H1 (cell line): Measurements from ENCODE around the gene SERPINB13. TPM values are rescaled to one million over a fixed set of nuclear protein-coding genes. Genes with fewer than 3 reads are reported as not detected.

Experiments used
- CREB1 ChIP-seq: IDR thresholded peaks from 2 replicates; pipeline ENCODE4 v1.6.1; 2012; ENCODE audit warnings: inconsistent platforms
- FOSL1 ChIP-seq: IDR thresholded peaks from 2 replicates; pipeline ENCODE4 v1.6.1; 2011; ENCODE audit warnings: mild to moderate bottlenecking, low read depth, low read length, moderate library complexity; ENCODE audit not compliant: insufficient read depth
- JUN ChIP-seq: IDR thresholded peaks from 2 replicates; pipeline ENCODE4 v1.6.1; 2011; ENCODE audit warnings: low read depth, mild to moderate bottlenecking, improper control_type of control experiment, low read length
- JUND ChIP-seq: IDR thresholded peaks from 2 replicates; pipeline ENCODE4 v1.6.1; 2011; ENCODE audit warnings: mild to moderate bottlenecking, improper control_type of control experiment, low read length
- KDM5A ChIP-seq: fragments of 200-600 bp; IDR thresholded peaks from 2 replicates; pipeline ENCODE4 v1.7.1; 2012; ENCODE audit warnings: mild to moderate bottlenecking, low read length, inconsistent platforms, mixed read lengths
- MAX ChIP-seq: IDR thresholded peaks from 2 replicates; pipeline ENCODE4 v1.6.1; 2012; ENCODE audit warnings: inconsistent platforms
- SAP30 ChIP-seq: fragments of 300-600 bp; sonication (generic); IDR thresholded peaks from 2 replicates; pipeline ENCODE4 v1.7.1; 2012; ENCODE audit warnings: low read length, moderate library complexity, mild to moderate bottlenecking, inconsistent platforms; ENCODE audit not compliant: insufficient read depth, insufficient replicate concordance
- SIN3A ChIP-seq, 2 experiments: IDR thresholded peaks in 1 of 2; conservative IDR thresholded peaks in 1 of 2; 2 replicates each; pipeline ENCODE4 v1.6.1; 2011 to 2012; ENCODE audit warnings: low read length in 2 of 2, improper control_type of control experiment in 1 of 2, low read depth in 1 of 2, mild to moderate bottlenecking in 1 of 2
- SIX5 ChIP-seq: IDR thresholded peaks from 2 replicates; pipeline ENCODE4 v1.6.1; 2011; ENCODE audit warnings: mild to moderate bottlenecking, low read depth, low read length
- polyA plus RNA-seq, 7 experiments: library from polyadenylated mRNA; depleted of rRNA in 3 of 7; stranded (reverse) in 5 of 7; unstranded in 2 of 7; fragments of >200 nt in 5 of 7; fragments of 200-250 nt in 2 of 7; gene quantifications; 1 replicate in 5 of 7; 2 replicates in 1 of 7; 4 replicates in 1 of 7; pipeline versions ENCODE4 v1.2.1 to v1.2.3, GENCODE V29; 2011 to 2013; ENCODE audit warnings: missing spikeins in 2 of 7, mixed read lengths in 2 of 7
- total RNA-seq: library from RNA; stranded (reverse); fragmentation: NEBNext Ultra II Directional; extraction: Animal tissue kit (Norgen Biotek cat#: 25700); gene quantifications from 2 replicates; pipeline ENCODE4 v1.2.1, GENCODE V29; 2021
- TF ChIP-seq, protein P1 (sequence below): fragments of 300-600 bp; sonication (generic); IDR thresholded peaks from 2 replicates; pipeline ENCODE4 v1.7.1; 2012; ENCODE audit warnings: low read length, moderate library complexity, mild to moderate bottlenecking, inconsistent platforms; ENCODE audit not compliant: insufficient replicate concordance

Gene SERPINB13
- total and polyA plus RNA-seq, 2 of the 8 experiments (the other 6 are each of a cell fraction or from before 2014, with no cell fraction given), result not detected

- TF ChIP-seq, protein P1, sequence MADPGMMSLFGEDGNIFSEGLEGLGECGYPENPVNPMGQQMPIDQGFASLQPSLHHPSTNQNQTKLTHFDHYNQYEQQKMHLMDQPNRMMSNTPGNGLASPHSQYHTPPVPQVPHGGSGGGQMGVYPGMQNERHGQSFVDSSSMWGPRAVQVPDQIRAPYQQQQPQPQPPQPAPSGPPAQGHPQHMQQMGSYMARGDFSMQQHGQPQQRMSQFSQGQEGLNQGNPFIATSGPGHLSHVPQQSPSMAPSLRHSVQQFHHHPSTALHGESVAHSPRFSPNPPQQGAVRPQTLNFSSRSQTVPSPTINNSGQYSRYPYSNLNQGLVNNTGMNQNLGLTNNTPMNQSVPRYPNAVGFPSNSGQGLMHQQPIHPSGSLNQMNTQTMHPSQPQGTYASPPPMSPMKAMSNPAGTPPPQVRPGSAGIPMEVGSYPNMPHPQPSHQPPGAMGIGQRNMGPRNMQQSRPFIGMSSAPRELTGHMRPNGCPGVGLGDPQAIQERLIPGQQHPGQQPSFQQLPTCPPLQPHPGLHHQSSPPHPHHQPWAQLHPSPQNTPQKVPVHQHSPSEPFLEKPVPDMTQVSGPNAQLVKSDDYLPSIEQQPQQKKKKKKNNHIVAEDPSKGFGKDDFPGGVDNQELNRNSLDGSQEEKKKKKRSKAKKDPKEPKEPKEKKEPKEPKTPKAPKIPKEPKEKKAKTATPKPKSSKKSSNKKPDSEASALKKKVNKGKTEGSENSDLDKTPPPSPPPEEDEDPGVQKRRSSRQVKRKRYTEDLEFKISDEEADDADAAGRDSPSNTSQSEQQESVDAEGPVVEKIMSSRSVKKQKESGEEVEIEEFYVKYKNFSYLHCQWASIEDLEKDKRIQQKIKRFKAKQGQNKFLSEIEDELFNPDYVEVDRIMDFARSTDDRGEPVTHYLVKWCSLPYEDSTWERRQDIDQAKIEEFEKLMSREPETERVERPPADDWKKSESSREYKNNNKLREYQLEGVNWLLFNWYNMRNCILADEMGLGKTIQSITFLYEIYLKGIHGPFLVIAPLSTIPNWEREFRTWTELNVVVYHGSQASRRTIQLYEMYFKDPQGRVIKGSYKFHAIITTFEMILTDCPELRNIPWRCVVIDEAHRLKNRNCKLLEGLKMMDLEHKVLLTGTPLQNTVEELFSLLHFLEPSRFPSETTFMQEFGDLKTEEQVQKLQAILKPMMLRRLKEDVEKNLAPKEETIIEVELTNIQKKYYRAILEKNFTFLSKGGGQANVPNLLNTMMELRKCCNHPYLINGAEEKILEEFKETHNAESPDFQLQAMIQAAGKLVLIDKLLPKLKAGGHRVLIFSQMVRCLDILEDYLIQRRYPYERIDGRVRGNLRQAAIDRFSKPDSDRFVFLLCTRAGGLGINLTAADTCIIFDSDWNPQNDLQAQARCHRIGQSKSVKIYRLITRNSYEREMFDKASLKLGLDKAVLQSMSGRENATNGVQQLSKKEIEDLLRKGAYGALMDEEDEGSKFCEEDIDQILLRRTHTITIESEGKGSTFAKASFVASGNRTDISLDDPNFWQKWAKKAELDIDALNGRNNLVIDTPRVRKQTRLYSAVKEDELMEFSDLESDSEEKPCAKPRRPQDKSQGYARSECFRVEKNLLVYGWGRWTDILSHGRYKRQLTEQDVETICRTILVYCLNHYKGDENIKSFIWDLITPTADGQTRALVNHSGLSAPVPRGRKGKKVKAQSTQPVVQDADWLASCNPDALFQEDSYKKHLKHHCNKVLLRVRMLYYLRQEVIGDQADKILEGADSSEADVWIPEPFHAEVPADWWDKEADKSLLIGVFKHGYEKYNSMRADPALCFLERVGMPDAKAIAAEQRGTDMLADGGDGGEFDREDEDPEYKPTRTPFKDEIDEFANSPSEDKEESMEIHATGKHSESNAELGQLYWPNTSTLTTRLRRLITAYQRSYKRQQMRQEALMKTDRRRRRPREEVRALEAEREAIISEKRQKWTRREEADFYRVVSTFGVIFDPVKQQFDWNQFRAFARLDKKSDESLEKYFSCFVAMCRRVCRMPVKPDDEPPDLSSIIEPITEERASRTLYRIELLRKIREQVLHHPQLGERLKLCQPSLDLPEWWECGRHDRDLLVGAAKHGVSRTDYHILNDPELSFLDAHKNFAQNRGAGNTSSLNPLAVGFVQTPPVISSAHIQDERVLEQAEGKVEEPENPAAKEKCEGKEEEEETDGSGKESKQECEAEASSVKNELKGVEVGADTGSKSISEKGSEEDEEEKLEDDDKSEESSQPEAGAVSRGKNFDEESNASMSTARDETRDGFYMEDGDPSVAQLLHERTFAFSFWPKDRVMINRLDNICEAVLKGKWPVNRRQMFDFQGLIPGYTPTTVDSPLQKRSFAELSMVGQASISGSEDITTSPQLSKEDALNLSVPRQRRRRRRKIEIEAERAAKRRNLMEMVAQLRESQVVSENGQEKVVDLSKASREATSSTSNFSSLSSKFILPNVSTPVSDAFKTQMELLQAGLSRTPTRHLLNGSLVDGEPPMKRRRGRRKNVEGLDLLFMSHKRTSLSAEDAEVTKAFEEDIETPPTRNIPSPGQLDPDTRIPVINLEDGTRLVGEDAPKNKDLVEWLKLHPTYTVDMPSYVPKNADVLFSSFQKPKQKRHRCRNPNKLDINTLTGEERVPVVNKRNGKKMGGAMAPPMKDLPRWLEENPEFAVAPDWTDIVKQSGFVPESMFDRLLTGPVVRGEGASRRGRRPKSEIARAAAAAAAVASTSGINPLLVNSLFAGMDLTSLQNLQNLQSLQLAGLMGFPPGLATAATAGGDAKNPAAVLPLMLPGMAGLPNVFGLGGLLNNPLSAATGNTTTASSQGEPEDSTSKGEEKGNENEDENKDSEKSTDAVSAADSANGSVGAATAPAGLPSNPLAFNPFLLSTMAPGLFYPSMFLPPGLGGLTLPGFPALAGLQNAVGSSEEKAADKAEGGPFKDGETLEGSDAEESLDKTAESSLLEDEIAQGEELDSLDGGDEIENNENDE, result no peak
- TF ChIP-seq CREB1 (no peak), JUN (no peak), MAX (no peak), JUND (no peak), KDM5A (no peak), SIX5 (no peak), SAP30 (no peak), FOSL1 (no peak), SIN3A (conservative IDR thresholded peaks at IDR 0.05 in 1 of 2, IDR thresholded peaks at IDR 0.05 in 1 of 2; ENCODE audit: low read depth in 1 of 2, low read length in 2 of 2) (no peak)
Observed at GRCh38 chr18:63624863-63625262, 37.7 kb downstream of the SERPINB13 start (continued).
